ENCODE results near the gene FANCC. TPM values are rescaled to one million over a fixed set of nuclear protein-coding genes. Genes with fewer than 3 reads are reported as not detected.

The FANCC gene
- total RNA-seq, 8 experiments from 2014 or later, result 1.2 to 31.3 (median 11.9) TPM

GRCh38 chr9:95316794-95317118, 753 bp downstream of the FANCC start:
- Histone ChIP-seq H3K4me3 (peak overlapping the region; percentile 56 to 80 (median 60)), H3K4me1 (replicated peaks in 1 of 2) (peaks cover 13 to 29% of the 10 kb centered on the region in 2 donors), H3K27ac (peak overlapping the region; percentile 97)
- peak; percentile 29 to 76 (median 68) for ATAC-seq (replicated peaks in 6 of 8)
- in situ Hi-C loops (cut with MboI; ENCODE audit: low pct_unique_long_range_greater_than_20kb in 2 of 9, low sequenced_read_pairs in 9 of 9, unreplicated experiment in 9 of 9), result loop anchor here in 1 of 9 experiments (25.0 kb wide), 1 partner anchor 896 kb away; no protein-coding TSS in a partner anchor
- 0 to 10% (median 0%) methylated on average over 1 to 4 of the region's 22 CpGs; no CpG with 5 or more reads in 7 of the 10 experiments for WGBS, 10 experiments

- Histone ChIP-seq H3K27ac (peak overlapping the region; percentile 97), H3K4me1 (replicated peaks in 1 of 2) (peaks cover 13 to 29% of the 10 kb centered on the region in 2 donors), H3K4me3 (peak overlapping the region; percentile 56 to 80 (median 60))
- in situ Hi-C loops (cut with MboI; ENCODE audit: low pct_unique_long_range_greater_than_20kb in 2 of 9, low sequenced_read_pairs in 9 of 9, unreplicated experiment in 9 of 9), result loop anchor here in 1 of 9 experiments (25.0 kb wide), 1 partner anchor 896 kb away; no protein-coding TSS in a partner anchor
- 0 to 66% (median 14%) methylated on average over 1 to 3 of the region's 3 CpGs; no CpG with 5 or more reads in 2 of the 10 experiments for WGBS, 10 experiments
- ATAC-seq (replicated peaks in 6 of 8), result no peak
Observed at GRCh38 chr9:95316274-95316673, 1.2 kb downstream of the FANCC start.

- no peak for ATAC-seq (replicated peaks in 6 of 8)
- in situ Hi-C loops (cut with MboI; ENCODE audit: low pct_unique_long_range_greater_than_20kb in 2 of 9, low sequenced_read_pairs in 9 of 9, unreplicated experiment in 9 of 9), result loop anchor here in 1 of 9 experiments (25.0 kb wide), 1 partner anchor 897 kb away; no protein-coding TSS in a partner anchor
- Histone ChIP-seq H3K4me1 (replicated peaks in 1 of 2) (peaks cover 13 to 29% of the 10 kb centered on the region in 2 donors), H3K4me3 (peak overlapping the region in 1 of 5 donors; percentile 80), H3K27ac (no peak overlapping the region)
- 60 to 95% (median 90%) methylated on average over 1 to 9 of the region's 12 CpGs; no CpG with 5 or more reads in 1 of the 10 experiments for WGBS, 10 experiments
Observed at GRCh38 chr9:95315108-95315746, 2.3 kb downstream of the FANCC start.

- 0 to 80% (median 53%) methylated on average over 4 to 20 of the region's 29 CpGs; no CpG with 5 or more reads in 3 of the 10 experiments for WGBS, 10 experiments
Observed at GRCh38 chr9:95313010-95313498, 4.5 kb downstream of the FANCC start.

DNA sequence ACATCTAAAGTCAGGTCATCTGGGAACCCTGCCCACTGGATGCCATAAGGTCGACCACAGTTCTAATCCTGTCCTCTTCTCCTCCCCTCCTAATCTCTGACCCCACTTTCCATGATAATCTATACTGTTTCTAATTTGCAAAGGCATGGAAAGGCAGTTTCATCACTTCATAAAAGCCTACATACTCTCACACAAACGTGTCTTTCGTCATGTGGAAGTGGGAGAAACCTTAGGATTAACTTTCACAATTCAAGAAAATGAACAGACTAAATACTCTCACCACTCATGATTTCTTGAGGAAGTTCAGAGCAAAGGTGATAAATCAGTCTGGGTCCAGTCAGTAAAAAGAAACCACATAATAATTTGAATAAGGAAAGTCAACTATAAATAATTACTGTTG, 5.5 kb downstream of the FANCC start:
- in situ Hi-C loops (cut with MboI; ENCODE audit: low pct_unique_long_range_greater_than_20kb in 2 of 9, low sequenced_read_pairs in 9 of 9, unreplicated experiment in 9 of 9), result loop anchor here in 1 of 9 experiments (25.0 kb wide), 1 partner anchor 900 kb away; no protein-coding TSS in a partner anchor
- Histone ChIP-seq H3K27ac (no peak overlapping the region), H3K4me3 (no peak overlapping the region), H3K4me1 (replicated peaks in 1 of 2) (peaks cover 11 to 26% of the 10 kb centered on the region in 2 donors)
- ATAC-seq (replicated peaks in 6 of 8), result no peak
- 40 to 94% (median 73%) methylated on average over 1 to 3 of the region's 3 CpGs; no CpG with 5 or more reads in 3 of the 10 experiments for WGBS, 10 experiments

More at GRCh38 chr9:95313010-95313498, 4.5 kb downstream of the FANCC start:
- peak; percentile 39 to 70 (median 48) for ATAC-seq (replicated peaks in 6 of 8)
- Histone ChIP-seq H3K4me3 (peak overlapping the region; percentile 34 to 41 (median 36)), H3K27ac (peak overlapping the region; percentile 19 to 24), H3K4me1 (replicated peaks in 1 of 2) (peaks cover 11 to 26% of the 10 kb centered on the region in 2 donors)
- in situ Hi-C loops (cut with MboI; ENCODE audit: low pct_unique_long_range_greater_than_20kb in 2 of 9, low sequenced_read_pairs in 9 of 9, unreplicated experiment in 9 of 9), result loop anchor here in 1 of 9 experiments (25.0 kb wide), 1 partner anchor 899 kb away; no protein-coding TSS in a partner anchor

- Histone ChIP-seq H3K4me3 (no peak overlapping the region), H3K4me1 (replicated peaks in 1 of 2) (no peaks in the 10 kb centered on the region), H3K27ac (no peak overlapping the region)
- no peak for ATAC-seq (replicated peaks in 6 of 8)
- in situ Hi-C loops (cut with MboI; ENCODE audit: low pct_unique_long_range_greater_than_20kb in 2 of 9, low sequenced_read_pairs in 9 of 9, unreplicated experiment in 9 of 9), result loop anchor here in 1 of 9 experiments (25.0 kb wide), 1 partner anchor 905 kb away; no protein-coding TSS in a partner anchor
Observed at GRCh38 chr9:95307538-95307937, 10.0 kb downstream of the FANCC start.

DNA sequence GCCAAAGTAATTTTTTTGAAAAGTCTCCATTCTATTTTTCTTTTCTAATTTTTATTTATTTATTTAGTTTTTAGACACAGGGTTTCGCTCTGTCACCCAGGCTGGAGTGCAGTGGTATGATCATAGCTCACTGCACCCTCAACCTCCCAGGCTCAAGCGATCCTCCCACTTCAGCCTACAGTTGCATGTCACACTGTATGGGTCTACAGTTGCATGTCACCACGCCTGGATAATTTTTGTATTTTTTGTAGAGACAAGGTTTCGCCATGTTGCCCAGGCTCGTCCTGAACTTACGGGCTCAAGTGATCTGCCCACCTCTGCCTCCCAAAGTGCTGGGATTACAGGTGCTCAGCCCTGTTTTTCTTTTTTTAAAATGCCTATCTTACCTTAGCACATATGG, 10.7 kb downstream of the FANCC start:
- ATAC-seq (replicated peaks in 6 of 8), result no peak
- in situ Hi-C loops (cut with MboI; ENCODE audit: low pct_unique_long_range_greater_than_20kb in 2 of 9, low sequenced_read_pairs in 9 of 9, unreplicated experiment in 9 of 9), result loop anchor here in 1 of 9 experiments (25.0 kb wide), 1 partner anchor 905 kb away; no protein-coding TSS in a partner anchor

GRCh38 chr9:95305770-95306492, 11.6 kb downstream of the FANCC start:
- no peak overlapping the region for H3K27ac ChIP-seq
- peak in 1 of 8 experiments; percentile 25 for ATAC-seq (replicated peaks in 6 of 8)
- H3K4me3 ChIP-seq, result no peak overlapping the region
- 11 to 100% (median 83%) methylated on average over 1 to 3 of the region's 3 CpGs; no CpG with 5 or more reads in 1 of the 10 experiments for WGBS, 10 experiments
- in situ Hi-C loops (cut with MboI; ENCODE audit: low pct_unique_long_range_greater_than_20kb in 2 of 9, low sequenced_read_pairs in 9 of 9, unreplicated experiment in 9 of 9), result loop anchor here in 1 of 9 experiments (25.0 kb wide), 1 partner anchor 906 kb away; no protein-coding TSS in a partner anchor
- H3K4me1 ChIP-seq (replicated peaks in 1 of 2), result no peaks in the 10 kb centered on the region

More for the DNA sequence above, 10.7 kb downstream of the FANCC start:
- Histone ChIP-seq H3K27ac (no peak overlapping the region), H3K4me3 (no peak overlapping the region), H3K4me1 (replicated peaks in 1 of 2) (no peaks in the 10 kb centered on the region)
- WGBS, 10 experiments, result 88 to 100% (median 98%) methylated on average over 3 to 6 of the region's 6 CpGs

GRCh38 chr9:95302479-95302878, 15.0 kb downstream of the FANCC start:
- Histone ChIP-seq H3K4me3 (no peak overlapping the region), H3K27ac (no peak overlapping the region), H3K4me1 (replicated peaks in 1 of 2) (no peaks in the 10 kb centered on the region)
- in situ Hi-C loops (cut with MboI; ENCODE audit: low pct_unique_long_range_greater_than_20kb in 2 of 9, low sequenced_read_pairs in 9 of 9, unreplicated experiment in 9 of 9), result loop anchor here in 1 of 9 experiments (25.0 kb wide), 1 partner anchor 910 kb away; no protein-coding TSS in a partner anchor
- no peak for ATAC-seq (replicated peaks in 6 of 8)
- WGBS, 10 experiments, result 80 to 100% (median 97%) methylated on average over 1 to 5 of the region's 5 CpGs

DNA sequence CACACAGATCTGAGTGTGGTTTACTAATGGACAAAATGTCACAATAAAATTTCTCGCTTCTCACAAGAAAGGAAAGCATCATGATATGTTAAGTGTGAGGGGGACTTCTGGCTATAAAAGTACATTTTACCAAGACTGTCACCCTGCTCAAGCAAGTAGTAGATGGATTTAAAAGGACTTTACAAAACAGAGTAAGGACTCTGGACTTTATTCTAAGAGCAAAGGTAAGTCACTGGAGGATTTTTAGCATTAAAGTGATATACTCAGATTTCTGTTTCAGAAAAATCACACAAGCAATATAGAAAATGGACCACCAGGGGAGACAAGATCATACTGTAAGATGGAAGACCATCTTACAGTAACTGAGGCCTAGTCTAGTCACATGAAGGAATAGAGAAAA, 19.7 kb downstream of the FANCC start:
- WGBS, 10 experiments, result 75 to 100% (median 100%) methylated on average over 1 of the region's 1 CpG; no CpG with 5 or more reads in 2 of the 10 experiments
- no peak for ATAC-seq (replicated peaks in 6 of 8)
- no peaks in the 10 kb centered on the region for H3K4me1 ChIP-seq (replicated peaks in 1 of 2)
- no peak overlapping the region for H3K27ac ChIP-seq
- no peak overlapping the region for H3K4me3 ChIP-seq
- in situ Hi-C loops (cut with MboI; ENCODE audit: low pct_unique_long_range_greater_than_20kb in 2 of 9, low sequenced_read_pairs in 9 of 9, unreplicated experiment in 9 of 9), result no loop called here

DNA sequence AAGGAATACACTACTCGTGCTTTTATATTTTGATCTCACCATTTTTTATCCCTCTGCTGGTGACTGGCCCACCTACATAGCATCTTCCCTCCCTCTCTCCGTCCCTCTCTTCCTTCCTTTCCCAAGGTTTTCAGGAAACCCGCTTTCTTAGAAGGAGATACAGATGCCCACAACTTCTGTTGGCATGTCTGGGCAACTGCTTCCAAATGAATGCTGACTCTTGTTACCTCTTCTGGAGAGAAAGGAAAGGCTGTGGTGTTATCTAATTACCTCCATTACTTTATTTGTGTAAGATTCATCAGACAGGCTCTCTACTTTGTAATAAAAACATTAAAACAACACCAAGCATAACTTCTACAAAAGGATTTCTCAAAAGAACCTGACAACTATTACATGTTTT, 20.2 kb downstream of the FANCC start:
- Histone ChIP-seq H3K4me3 (no peak overlapping the region), H3K4me1 (replicated peaks in 1 of 2) (no peaks in the 10 kb centered on the region), H3K27ac (no peak overlapping the region)
- 67 to 100% (median 88%) methylated on average over 1 to 3 of the region's 3 CpGs; no CpG with 5 or more reads in 4 of the 10 experiments for WGBS, 10 experiments
- in situ Hi-C loops (cut with MboI; ENCODE audit: low pct_unique_long_range_greater_than_20kb in 2 of 9, low sequenced_read_pairs in 9 of 9, unreplicated experiment in 9 of 9), result no loop called here
- no peak for ATAC-seq (replicated peaks in 6 of 8)

DNA sequence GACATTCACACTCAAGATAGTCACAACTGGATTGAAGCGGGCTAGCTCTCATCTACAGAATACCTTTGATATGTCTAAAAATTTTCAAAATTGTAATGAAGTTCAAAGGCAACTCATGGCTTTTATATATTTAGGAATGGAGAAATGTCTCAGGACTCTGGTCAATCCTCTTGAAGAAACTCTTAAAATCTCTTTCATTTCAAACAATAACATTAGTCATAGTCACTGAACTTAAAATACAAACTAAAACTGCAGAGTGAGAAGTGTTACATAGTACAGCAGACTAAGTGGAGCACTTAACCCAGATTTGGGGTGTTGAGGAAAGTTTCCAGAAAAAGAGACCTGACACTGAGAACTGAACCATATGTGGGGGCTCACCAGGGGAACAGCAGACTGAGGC, 20.7 kb downstream of the FANCC start:
- no peak overlapping the region for H3K27ac ChIP-seq
- WGBS, 10 experiments, result 86 to 100% (median 90%) methylated on average over 1 of the region's 1 CpG; no CpG with 5 or more reads in 4 of the 10 experiments
- no peak for ATAC-seq (replicated peaks in 6 of 8)
- in situ Hi-C loops (cut with MboI; ENCODE audit: low pct_unique_long_range_greater_than_20kb in 2 of 9, low sequenced_read_pairs in 9 of 9, unreplicated experiment in 9 of 9), result no loop called here
- H3K4me3 ChIP-seq, result no peak overlapping the region
- H3K4me1 ChIP-seq (replicated peaks in 1 of 2), result no peaks in the 10 kb centered on the region
